Head of caudate nucleus (tissue), 42 donors: ENCODE results near the gene ACTL10.

Experiments
- DNase-seq, 42 donors: peaks; one replicate each; pipeline versions ENCODE4 v3.0.0 to v3.0.0-alpha.2; 2020 to 2021; ENCODE audit warnings: mixed read lengths in 7 of 42
- intact Hi-C: fragments of 100-400 bp; cut with DNase I; formaldehyde crosslinking; loops from one replicate; pipeline ENCODE4 v1.15.0; 2022

Gene ACTL10

DNA sequence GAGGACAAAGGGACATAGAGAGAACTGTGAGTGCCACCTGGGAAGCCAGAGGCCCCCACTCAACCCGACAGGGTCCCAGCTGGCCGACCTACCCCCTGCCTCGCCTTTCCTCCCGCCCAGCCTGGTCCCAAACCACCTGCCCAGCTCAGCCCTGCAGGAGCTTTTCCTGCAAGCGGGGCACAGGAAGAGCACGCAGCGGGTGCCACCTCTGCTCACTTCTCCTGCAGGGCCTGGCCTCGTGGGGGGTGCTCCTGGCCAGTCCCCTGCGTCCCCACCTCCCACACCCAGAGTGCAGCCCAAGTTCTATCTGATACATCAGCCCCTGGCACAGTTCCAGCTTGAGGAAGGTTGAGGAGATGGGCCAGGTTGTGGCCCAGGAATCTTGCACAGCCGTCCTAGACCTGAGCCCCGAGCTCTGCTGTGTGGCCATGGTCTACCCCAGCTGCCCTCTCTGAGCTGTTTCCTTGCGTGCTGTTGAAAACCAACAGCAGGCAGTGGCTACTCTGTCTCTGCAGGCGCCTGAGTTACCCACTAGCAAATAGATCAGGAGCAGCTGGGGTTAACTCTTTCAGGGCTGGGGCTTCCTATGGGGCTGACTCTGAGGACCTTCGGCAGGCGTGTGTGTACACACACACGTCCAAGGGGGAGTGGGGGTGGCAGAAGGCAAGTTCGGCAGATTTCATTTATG lies 5.8 kb downstream of the ACTL10 start:
- intact Hi-C loops = no loop called here
- no peak for DNase-seq

GRCh38 chr20:33673114-33673409 lies 6.3 kb downstream of the ACTL10 start:
- intact Hi-C loops = no loop called here
- no peak for DNase-seq

- intact Hi-C loops = no loop called here
Observed at GRCh38 chr20:33673410-33674293, 6.9 kb downstream of the ACTL10 start.

GRCh38 chr20:33674294-33675135 lies 7.8 kb downstream of the ACTL10 start, which contains the start of gene NECAB3:
Gene NECAB3, minus strand, starts transcription at chr20:33674428. Its CDS starts 76 bp downstream, at chr20:33674352.
- intact Hi-C loops = no loop called here
- peak in 41 of 42 donors; percentile 67 to 92 (median 82) for DNase-seq

More at GRCh38 chr20:33673410-33674293, 6.9 kb downstream of the ACTL10 start:
- no peak for DNase-seq

DNA sequence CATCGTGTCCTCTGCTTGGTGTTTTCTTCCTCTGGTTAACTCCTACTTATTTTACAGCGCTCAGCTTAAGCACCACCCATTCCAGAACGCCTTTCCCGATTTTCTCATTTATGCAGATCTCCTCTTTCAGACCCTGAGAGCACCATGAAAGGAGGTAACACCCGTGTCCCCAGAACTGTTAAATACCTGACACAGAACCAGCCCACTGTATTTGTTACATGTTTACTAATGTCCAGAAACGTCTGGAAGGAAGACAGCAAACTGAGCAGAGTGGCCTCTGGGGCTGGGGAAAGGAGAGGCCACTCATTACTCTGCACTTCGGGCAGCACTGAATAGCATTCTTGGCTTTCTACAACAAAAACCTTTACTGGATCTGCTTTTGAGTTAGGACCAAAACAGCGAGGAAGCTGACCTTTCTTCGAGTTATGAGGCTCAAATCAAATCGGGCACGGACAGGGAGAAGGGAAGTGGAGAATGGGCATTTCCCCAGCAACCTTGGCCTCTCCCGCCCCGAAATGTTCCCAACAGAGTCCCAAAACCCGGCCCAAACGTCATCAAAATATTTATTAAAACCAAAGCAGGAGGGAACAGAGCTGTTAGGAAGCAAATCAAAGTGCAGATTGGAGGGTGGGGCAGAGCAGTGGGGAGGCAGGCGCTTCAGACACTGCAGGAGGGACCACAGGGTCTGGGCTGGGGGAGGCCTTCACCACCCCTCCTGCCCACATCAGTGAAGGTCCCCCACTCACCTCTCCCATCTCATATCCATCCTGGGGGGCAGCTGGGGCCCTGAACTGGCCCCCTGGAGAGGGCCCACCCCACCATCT lies 8.6 kb downstream of the ACTL10 start:
- intact Hi-C loops = no loop called here
- no peak for DNase-seq

DNA sequence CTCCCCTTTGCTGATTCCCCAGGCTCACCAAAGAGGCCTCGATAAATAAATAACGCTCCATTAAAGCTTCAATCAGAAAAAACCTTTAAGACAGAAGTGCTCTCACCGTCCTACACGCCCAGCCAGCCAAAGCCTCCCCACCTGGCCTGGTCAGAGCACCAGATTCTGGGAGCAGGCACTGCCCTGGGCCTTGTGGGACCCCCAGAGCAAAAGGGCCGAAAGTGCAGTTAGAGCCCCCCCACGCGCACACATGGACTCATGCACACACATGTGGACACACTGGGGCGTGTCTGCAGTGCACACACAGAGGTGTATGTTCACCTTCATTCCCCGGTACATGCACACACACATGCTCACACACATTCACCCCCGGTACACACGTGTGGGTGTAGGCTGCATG lies 9.4 kb downstream of the ACTL10 start:
- intact Hi-C loops = no loop called here
- no peak for DNase-seq

GRCh38 chr20:33676652-33677645 lies 10.2 kb downstream of the ACTL10 start:
- DNase-seq = no peak
- intact Hi-C loops = no loop called here

DNA sequence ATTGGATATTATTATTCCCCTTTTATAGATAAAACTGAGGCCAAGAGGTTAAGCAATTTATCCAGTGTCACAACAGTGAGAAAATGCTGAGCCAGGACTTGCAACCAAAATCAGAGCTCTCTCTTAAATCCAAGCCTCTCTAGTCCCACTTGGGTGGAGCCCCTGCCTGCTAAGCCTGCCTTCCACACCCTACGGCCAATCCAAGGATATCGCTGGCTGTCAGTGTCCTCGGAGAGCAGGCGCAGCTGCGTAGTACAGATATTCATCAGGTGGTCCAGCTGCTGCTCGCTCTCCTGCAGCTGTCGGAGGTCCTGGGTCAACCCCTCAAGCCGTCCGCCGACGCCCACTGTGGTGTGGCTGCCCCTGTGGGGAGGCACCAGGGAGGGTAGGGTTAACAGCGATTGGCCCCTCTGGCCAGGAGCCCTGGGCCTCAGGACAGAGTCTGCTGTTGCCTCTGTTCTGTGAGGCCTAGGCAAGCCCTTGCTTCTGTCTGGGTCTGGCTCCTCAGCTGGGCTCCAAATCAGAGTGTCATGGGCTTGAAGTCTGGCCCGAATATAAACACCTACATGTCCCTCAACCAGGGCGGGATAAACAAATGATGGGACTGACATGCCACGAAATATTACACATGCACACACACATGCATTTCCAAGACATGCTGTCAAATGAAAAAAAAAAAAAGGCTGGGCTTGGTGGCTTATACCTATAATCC lies 11.4 kb downstream of the ACTL10 start:
- intact Hi-C loops = no loop called here
- DNase-seq = no peak

DNA sequence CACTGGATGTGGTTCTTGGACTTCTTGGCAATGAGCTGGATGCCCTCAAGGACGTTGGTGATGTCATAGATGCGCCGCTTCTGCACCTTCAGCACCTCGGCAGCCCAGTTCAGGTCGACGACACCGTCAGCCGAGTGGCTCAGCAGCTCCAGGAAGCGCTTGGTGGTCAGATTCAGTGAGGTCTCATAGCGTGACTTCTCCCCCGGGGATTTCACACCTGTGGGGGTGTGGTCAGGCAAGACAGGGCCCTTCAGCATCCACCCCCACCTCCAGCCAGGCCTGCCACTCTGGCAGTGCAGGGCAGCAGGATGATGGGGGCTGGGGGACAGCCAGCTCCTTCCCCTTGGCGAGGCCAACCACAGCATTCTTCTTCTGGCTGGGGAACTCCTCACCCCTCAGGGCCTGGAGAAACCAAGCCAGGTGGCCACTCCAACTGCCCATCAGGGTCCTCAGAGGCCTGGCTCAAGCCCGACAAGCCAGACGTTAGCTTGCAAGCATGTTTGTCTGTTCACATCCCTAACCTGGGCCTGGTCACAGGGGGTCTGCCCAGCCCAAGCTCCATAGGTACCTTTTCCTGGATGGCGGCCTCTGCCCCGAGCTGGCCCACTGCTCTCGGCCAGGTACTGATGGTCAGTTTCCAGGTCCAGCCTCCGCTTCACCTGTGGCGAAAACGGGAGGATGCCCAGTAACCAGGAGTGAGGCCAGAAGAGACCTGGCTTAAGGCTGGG lies 13.2 kb downstream of the ACTL10 start:
- DNase-seq = no peak
- intact Hi-C loops = no loop called here

GRCh38 chr20:33680686-33681085 lies 13.9 kb downstream of the ACTL10 start:
- DNase-seq = no peak
- intact Hi-C loops = no loop called here

DNA sequence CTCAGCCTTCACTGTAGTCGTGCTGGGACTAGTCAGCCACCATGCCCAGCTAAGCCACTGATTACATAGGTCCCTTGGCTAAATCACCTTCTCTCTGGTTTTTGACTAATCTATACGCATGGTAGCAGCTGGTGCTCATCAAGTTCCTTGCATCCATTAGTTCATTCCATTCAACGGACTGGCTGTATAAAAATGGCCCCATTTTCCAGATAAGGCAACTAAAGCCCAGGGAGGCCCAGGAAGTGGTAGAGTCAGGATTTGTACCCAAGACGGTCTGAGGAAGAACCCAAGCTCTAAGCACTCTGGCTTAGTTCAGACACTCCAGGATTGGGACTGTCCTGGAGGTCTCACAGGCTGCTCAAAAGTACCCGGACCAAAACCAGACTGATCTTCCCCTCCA lies 14.5 kb downstream of the ACTL10 start:
- intact Hi-C loops = no loop called here
- DNase-seq = no peak

GRCh38 chr20:33681728-33682353 lies 15.1 kb downstream of the ACTL10 start:
- intact Hi-C loops = no loop called here
- no peak for DNase-seq

- no peak for DNase-seq
Observed at GRCh38 chr20:33684533-33685327, 18.0 kb downstream of the ACTL10 start.

GRCh38 chr20:33685328-33686099 lies 18.8 kb downstream of the ACTL10 start:
- intact Hi-C loops = loop anchor here (2.0 kb wide), 1 partner anchor 45 kb away; the partner anchor contains the start of gene ZNF341
- no peak for DNase-seq

More at GRCh38 chr20:33684533-33685327, 18.0 kb downstream of the ACTL10 start:
- intact Hi-C loops = no loop called here
